GM12865 (cell line): ENCODE data around the gene WDR54.

Source experiments
- DNase-seq: peaks from one replicate; pipeline ENCODE4 v3.0.0; 2010; ENCODE audit warnings: low read depth
- H3K4me3 ChIP-seq: 2 replicates; pipeline ENCODE4 v1.5.1; 2011; ENCODE audit warnings: mild to moderate bottlenecking, low read depth, low read length, control low read depth
- CTCF ChIP-seq: IDR thresholded peaks from 2 replicates; pipeline ENCODE4 v1.5.1; 2011; ENCODE audit warnings: low read length, control low read depth, low read depth, inconsistent platforms; ENCODE audit not compliant: insufficient read depth; ENCODE audit errors: missing control alignments

WDR54 gene

GRCh38 chr2:74444498-74445318 lies 23.2 kb downstream of the WDR54 start:
- no peak overlapping the region for H3K4me3 ChIP-seq
- no peak for DNase-seq

GRCh38 chr2:74447230-74447999 lies 25.9 kb downstream of the WDR54 start:
- H3K4me3 ChIP-seq = no peak overlapping the region
- TF ChIP-seq CTCF = no peak
- DNase-seq = no peak

More at GRCh38 chr2:74444498-74445318, 23.2 kb downstream of the WDR54 start:
- no peak for TF ChIP-seq CTCF

DNA sequence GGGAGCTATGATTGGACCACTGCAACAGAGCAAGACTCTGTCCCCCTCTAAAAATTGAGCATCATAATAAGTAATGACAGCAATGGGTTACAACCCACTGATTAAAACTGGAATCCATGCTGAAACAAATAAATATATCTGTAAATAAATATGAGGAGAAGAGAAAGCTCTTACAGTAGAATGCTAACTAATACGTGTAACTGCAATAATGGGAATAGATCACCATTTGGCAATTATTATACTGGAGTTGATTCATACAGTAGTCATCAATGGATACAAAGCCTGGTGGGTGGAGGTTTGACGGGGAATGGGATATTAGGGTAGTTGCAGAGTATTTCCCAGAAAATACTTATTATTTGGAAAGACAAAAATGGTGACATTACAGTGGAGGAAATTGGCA lies 27.2 kb downstream of the WDR54 start:
- TF ChIP-seq CTCF = no peak
- no peak overlapping the region for H3K4me3 ChIP-seq
- no peak for DNase-seq

GRCh38 chr2:74450570-74451190 lies 29.1 kb downstream of the WDR54 start:
- DNase-seq = no peak
- no peak overlapping the region for H3K4me3 ChIP-seq
- TF ChIP-seq CTCF = no peak

GRCh38 chr2:74454654-74455511 lies 33.4 kb downstream of the WDR54 start, which contains the start of gene INO80B:
TSS of gene INO80B (plus strand) at chr2:74455087. CDS start at chr2:74455117, 30 bp downstream.
- no peak for TF ChIP-seq CTCF
- peak within 1 kb of the TSS; percentile 88 for H3K4me3 ChIP-seq
- peak; percentile 99 for DNase-seq

DNA sequence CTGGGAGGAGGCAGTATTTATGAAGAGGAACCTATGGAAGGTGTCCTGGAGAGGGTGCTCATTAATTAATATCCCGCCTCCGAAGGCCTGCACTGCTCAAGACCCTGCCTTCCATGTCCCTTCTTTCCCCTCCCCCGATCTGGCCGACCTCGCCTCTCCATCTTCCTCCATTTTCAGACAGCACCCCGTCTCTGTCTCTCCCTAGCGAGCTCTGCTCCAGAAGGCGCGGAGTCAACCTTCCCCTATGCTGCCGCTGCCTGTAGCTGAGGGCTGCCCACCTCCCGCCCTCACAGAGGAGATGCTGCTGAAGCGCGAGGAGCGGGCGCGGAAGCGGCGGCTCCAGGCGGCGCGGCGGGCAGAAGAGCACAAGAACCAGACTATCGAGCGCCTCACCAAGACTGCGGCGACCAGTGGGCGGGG lies 35.6 kb downstream of the WDR54 start:
- TF ChIP-seq CTCF = no peak
- H3K4me3 ChIP-seq = peak overlapping the region; percentile 79
- no peak for DNase-seq
